ENCODE results near the gene CFD. TPM values are rescaled to one million over a fixed set of nuclear protein-coding genes. Genes with fewer than 3 reads are reported as not detected.

The CFD gene
- total RNA-seq, 1 experiment from 2014 or later, result 1.9 TPM

DNA sequence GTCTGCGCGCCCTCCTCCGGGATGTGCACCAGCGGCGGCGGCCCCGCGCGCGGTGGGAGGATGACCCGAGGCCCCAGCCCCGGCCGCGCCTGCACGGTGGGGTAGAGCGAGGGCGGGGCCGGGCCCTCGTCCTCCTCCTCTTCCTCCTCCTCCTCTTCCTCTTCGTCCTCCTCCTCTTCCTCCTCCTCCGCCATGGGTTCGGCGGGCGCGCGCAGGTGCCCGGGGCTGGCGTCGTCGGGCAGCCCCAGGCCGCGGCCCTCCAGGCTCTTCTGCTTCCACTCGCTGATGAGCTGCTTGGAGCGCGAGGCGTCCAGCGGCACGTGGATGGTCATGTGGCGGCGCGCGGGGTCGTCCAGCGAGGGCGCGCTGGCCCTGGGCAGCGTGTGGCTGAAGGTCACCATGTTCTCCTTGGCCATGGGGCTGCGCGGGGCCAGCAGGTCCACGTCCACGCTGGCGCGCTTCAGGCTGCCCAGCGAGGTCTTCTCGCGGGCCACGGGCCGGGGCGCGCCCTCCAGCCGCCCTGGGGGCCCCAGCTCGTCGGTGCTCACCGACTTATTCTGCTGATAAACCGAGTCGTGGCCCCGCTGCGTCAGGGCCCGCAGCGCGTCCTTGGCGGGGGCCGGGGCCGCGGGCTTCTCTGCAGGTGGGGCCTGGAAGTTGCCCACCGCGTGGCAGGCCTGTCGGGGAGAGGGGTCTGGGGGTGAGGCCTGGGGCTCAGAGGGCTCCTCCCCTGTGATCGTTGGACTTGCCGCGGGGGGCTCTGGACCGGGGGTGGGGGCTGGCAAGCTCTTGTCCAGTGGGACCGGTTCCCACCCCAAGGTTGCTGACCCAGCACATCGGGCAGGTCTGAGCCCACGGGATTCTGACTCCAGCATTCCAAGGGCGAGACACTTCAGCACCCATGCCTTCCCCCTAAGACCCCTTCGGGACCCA is 46.0 kb upstream of the CFD start:
- H3K4me1 Mint-ChIP-seq, result 0 out of 4 replicates have a peak, but pooled peaks cover 0 to 3% of the 10 kb centered on the region in 2 experiments
- H3K23ac ChIP-seq (ENCODE audit: insufficient read length, low read depth, low read length), result no peak overlapping the region

More for the DNA sequence above, 46.0 kb upstream of the CFD start:
- H3K79me2 ChIP-seq (ENCODE audit: insufficient read depth, low read length), result no peaks in the 10 kb centered on the region
- Mint-ChIP-seq H3K36me3 (ENCODE audit: insufficient read depth in 1 of 3, low read depth in 3 of 3) (peaks cover 31 to 58% (median 58%) of the 10 kb centered on the region in 3 experiments), H3K27ac (no peak overlapping the region), H3K4me3 (no peak overlapping the region), H3K9me3 (no peaks in the 10 kb centered on the region; a peak in 1 of 5 replicates), H3K27me3 (ENCODE audit: low read depth) (peaks cover 3% of the 10 kb centered on the region; the same call in 1 of the 2 replicates)
- no peak overlapping the region for H3K27ac ChIP-seq (ENCODE audit: insufficient read length, low read depth, low read length)
- no peak overlapping the region for H2AK5ac ChIP-seq (ENCODE audit: insufficient read length, low read length)
- H3K9me3 ChIP-seq (ENCODE audit: control insufficient read depth, low read depth, low read length), result no peaks in the 10 kb centered on the region
- no peaks in the 10 kb centered on the region for H3K4me1 ChIP-seq (ENCODE audit: insufficient read depth, low read length)
- no peak overlapping the region for H2AFZ ChIP-seq (ENCODE audit: low read length)
- no peak overlapping the region for H3K18ac ChIP-seq (ENCODE audit: insufficient read length, low read depth, low read length)
- no peak overlapping the region for H3K9ac ChIP-seq (ENCODE audit: extremely low read depth, insufficient read length, low read length)
- H3K4ac ChIP-seq (ENCODE audit: low read depth, low read length), result no peak overlapping the region
- no peak overlapping the region for H4K8ac ChIP-seq (replicated peaks; ENCODE audit: insufficient read length, low read depth, low read length)
- no peak overlapping the region for H3K4me2 ChIP-seq (ENCODE audit: insufficient read depth, insufficient read length, low read length)
- H2BK20ac ChIP-seq (ENCODE audit: low read depth, low read length, poor library complexity, severe bottlenecking), result no peak overlapping the region
- no peak overlapping the region for H2BK5ac ChIP-seq (ENCODE audit: insufficient read length, low read length)
- H3K23me2 ChIP-seq (ENCODE audit: insufficient read length, low read depth, low read length, poor library complexity, severe bottlenecking), result no peaks in the 10 kb centered on the region
- H3K79me1 ChIP-seq (ENCODE audit: insufficient read depth, low read depth, low read length, poor library complexity, severe bottlenecking), result no peaks in the 10 kb centered on the region
- TF ChIP-seq, protein P1, sequence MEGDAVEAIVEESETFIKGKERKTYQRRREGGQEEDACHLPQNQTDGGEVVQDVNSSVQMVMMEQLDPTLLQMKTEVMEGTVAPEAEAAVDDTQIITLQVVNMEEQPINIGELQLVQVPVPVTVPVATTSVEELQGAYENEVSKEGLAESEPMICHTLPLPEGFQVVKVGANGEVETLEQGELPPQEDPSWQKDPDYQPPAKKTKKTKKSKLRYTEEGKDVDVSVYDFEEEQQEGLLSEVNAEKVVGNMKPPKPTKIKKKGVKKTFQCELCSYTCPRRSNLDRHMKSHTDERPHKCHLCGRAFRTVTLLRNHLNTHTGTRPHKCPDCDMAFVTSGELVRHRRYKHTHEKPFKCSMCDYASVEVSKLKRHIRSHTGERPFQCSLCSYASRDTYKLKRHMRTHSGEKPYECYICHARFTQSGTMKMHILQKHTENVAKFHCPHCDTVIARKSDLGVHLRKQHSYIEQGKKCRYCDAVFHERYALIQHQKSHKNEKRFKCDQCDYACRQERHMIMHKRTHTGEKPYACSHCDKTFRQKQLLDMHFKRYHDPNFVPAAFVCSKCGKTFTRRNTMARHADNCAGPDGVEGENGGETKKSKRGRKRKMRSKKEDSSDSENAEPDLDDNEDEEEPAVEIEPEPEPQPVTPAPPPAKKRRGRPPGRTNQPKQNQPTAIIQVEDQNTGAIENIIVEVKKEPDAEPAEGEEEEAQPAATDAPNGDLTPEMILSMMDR (conservative IDR thresholded peaks at IDR 0.05), result no peak
- H4K91ac ChIP-seq (ENCODE audit: insufficient read length, low read depth, low read length), result no peak overlapping the region
- WGBS (ENCODE audit: extremely low coverage, insufficient read length, low lambda C conversion rate), result no CpG with 5 or more reads among the region's 87 CpGs
- H3K14ac ChIP-seq (ENCODE audit: insufficient read depth, low read length), result no peak overlapping the region
- no peak overlapping the region for H2BK15ac ChIP-seq (ENCODE audit: low read depth, low read length)
- no peak overlapping the region for H4K5ac ChIP-seq (ENCODE audit: insufficient read length, low read depth, low read length)
- no peak for DNase-seq
- H3K27me3 ChIP-seq (ENCODE audit: insufficient read depth, low read length), result no peaks in the 10 kb centered on the region
- no peak overlapping the region for H3T11ph ChIP-seq (ENCODE audit: low read length)
- H2BK12ac ChIP-seq (ENCODE audit: insufficient read length, low read depth, low read length), result no peak overlapping the region
- no peak overlapping the region for H3K56ac ChIP-seq (ENCODE audit: insufficient read length, low read depth, low read length)
- H4K20me1 ChIP-seq (ENCODE audit: control insufficient read depth, insufficient read depth, insufficient read length), result no peaks in the 10 kb centered on the region
- H2BK120ac ChIP-seq (ENCODE audit: low read depth, low read length, poor library complexity, severe bottlenecking), result no peak overlapping the region

Data from H9 (cell line).